ENCODE data around the gene TMEM132D.
"Not testable (repeated sequence)": the region's sequence is repeated elsewhere in the genome, so short reads cannot be mapped to it uniquely, and the experiment has no call there.

TMEM132D gene

GRCh38 chr12:129589503-129589902, 314.3 kb downstream of the TMEM132D start:
- DNase-seq (ENCODE audit: low read depth): no peak

- no peak for DNase-seq (ENCODE audit: low read depth)
Measured at GRCh38 chr12:129588142-129588541, 315.7 kb downstream of the TMEM132D start.

- no peak for DNase-seq (ENCODE audit: low read depth)
Measured at GRCh38 chr12:129585296-129585695, 318.5 kb downstream of the TMEM132D start.

GRCh38 chr12:129579879-129580278, 323.9 kb downstream of the TMEM132D start:
- no peak for DNase-seq (ENCODE audit: low read depth)

- no peak for DNase-seq (ENCODE audit: low read depth)
Measured at GRCh38 chr12:129571901-129572494, 331.8 kb downstream of the TMEM132D start.

GRCh38 chr12:129570796-129571400, 332.9 kb downstream of the TMEM132D start:
- no peak for DNase-seq (ENCODE audit: low read depth)

- DNase-seq (ENCODE audit: low read depth): no peak
Measured at GRCh38 chr12:129566800-129567199, 337.0 kb downstream of the TMEM132D start.

- no peak for DNase-seq (ENCODE audit: low read depth)
Measured at GRCh38 chr12:129564768-129565167, 339.1 kb downstream of the TMEM132D start.

GRCh38 chr12:129563266-129563665, 340.6 kb downstream of the TMEM132D start:
- DNase-seq (ENCODE audit: low read depth): no peak

- no peak for DNase-seq (ENCODE audit: low read depth)
Measured at GRCh38 chr12:129561304-129561703, 342.5 kb downstream of the TMEM132D start.

GRCh38 chr12:129559776-129560175, 344.0 kb downstream of the TMEM132D start:
- DNase-seq (ENCODE audit: low read depth): no peak

- no peak for DNase-seq (ENCODE audit: low read depth)
Measured at GRCh38 chr12:129558036-129558435, 345.8 kb downstream of the TMEM132D start.

- DNase-seq (ENCODE audit: low read depth): no peak
Measured at GRCh38 chr12:129556082-129556481, 347.7 kb downstream of the TMEM132D start.

- DNase-seq (ENCODE audit: low read depth): no peak
Measured at GRCh38 chr12:129552996-129553750, 350.7 kb downstream of the TMEM132D start.

GRCh38 chr12:129551441-129551840, 352.4 kb downstream of the TMEM132D start:
- no peak for DNase-seq (ENCODE audit: low read depth)

- no peak for DNase-seq (ENCODE audit: low read depth)
Measured at GRCh38 chr12:129550353-129550752, 353.5 kb downstream of the TMEM132D start.

GRCh38 chr12:129549656-129550055, 354.2 kb downstream of the TMEM132D start:
- DNase-seq (ENCODE audit: low read depth): no peak

GRCh38 chr12:129549020-129549419, 354.8 kb downstream of the TMEM132D start:
- not testable (repeated sequence) for DNase-seq (ENCODE audit: low read depth)

GRCh38 chr12:129544716-129545115, 359.1 kb downstream of the TMEM132D start:
- no peak for DNase-seq (ENCODE audit: low read depth)

- no peak for DNase-seq (ENCODE audit: low read depth)
Measured at GRCh38 chr12:129540954-129541353, 362.9 kb downstream of the TMEM132D start.

GRCh38 chr12:129540249-129540648, 363.6 kb downstream of the TMEM132D start:
- DNase-seq (ENCODE audit: low read depth): no peak

- DNase-seq (ENCODE audit: low read depth): not testable (repeated sequence)
Measured at GRCh38 chr12:129538724-129539335, 365.0 kb downstream of the TMEM132D start.

GRCh38 chr12:129538137-129538536, 365.7 kb downstream of the TMEM132D start:
- DNase-seq (ENCODE audit: low read depth): no peak
